ENCODE measurements around the gene KIFBP.
"Not testable (repeated sequence)": the region's sequence is repeated elsewhere in the genome, so short reads cannot be mapped to it uniquely, and the experiment has no call there.

Gene KIFBP

GRCh38 chr10:68988530-68989316 lies at the start of gene KIFBP:
Gene KIFBP, plus strand, starts transcription at chr10:68988803. Its CDS starts 30 bp downstream, at chr10:68988833.
- H3K4me3 ChIP-seq (ENCODE audit: low read length in 2 of 2), result peak within 1 kb of the TSS; percentile 82 to 96
- H3K4me1 ChIP-seq (ENCODE audit: control insufficient read depth in 2 of 2, insufficient read depth in 2 of 2, low read length in 2 of 2), result peaks cover 6 to 13% of the 10 kb centered on the region in 2 donors
- no peaks in the 10 kb centered on the region for H3K9me3 ChIP-seq (ENCODE audit: control insufficient read depth in 2 of 2, low read length in 2 of 2)
- H3K27me3 ChIP-seq (ENCODE audit: control insufficient read depth in 2 of 2, insufficient read depth in 2 of 2, low read length in 2 of 2), result no peaks in the 10 kb centered on the region
- H3K36me3 ChIP-seq (ENCODE audit: control insufficient read depth in 2 of 2, insufficient read depth in 2 of 2, low read length in 2 of 2), result peaks cover 7 to 14% of the 10 kb centered on the region in 2 donors
- peak within 1 kb of the TSS; percentile 77 to 87 for H3K9ac ChIP-seq (ENCODE audit: low read depth in 1 of 2, low read length in 2 of 2)
- peak within 1 kb of the TSS; percentile 75 to 83 for H3K27ac ChIP-seq (ENCODE audit: low read depth in 2 of 2, low read length in 2 of 2)

GRCh38 chr10:68938884-68939283 lies 49.7 kb upstream of the KIFBP start:
- no peak overlapping the region for H3K9ac ChIP-seq (ENCODE audit: low read depth in 1 of 2, low read length in 2 of 2)
- no peak overlapping the region for H3K4me3 ChIP-seq (ENCODE audit: low read length in 2 of 2)
- H3K4me1 ChIP-seq (ENCODE audit: control insufficient read depth in 2 of 2, insufficient read depth in 2 of 2, low read length in 2 of 2), result no peaks in the 10 kb centered on the region
- peaks cover 7 to 47% of the 10 kb centered on the region in 2 donors for H3K36me3 ChIP-seq (ENCODE audit: control insufficient read depth in 2 of 2, insufficient read depth in 2 of 2, low read length in 2 of 2)
- H3K27me3 ChIP-seq (ENCODE audit: control insufficient read depth in 2 of 2, insufficient read depth in 2 of 2, low read length in 2 of 2), result no peaks in the 10 kb centered on the region
- H3K27ac ChIP-seq (ENCODE audit: low read depth in 2 of 2, low read length in 2 of 2), result no peak overlapping the region
- H3K9me3 ChIP-seq (ENCODE audit: control insufficient read depth in 2 of 2, low read length in 2 of 2), result no peaks in the 10 kb centered on the region

- H3K9me3 ChIP-seq (ENCODE audit: control insufficient read depth in 2 of 2, low read length in 2 of 2); H3K27me3 ChIP-seq (ENCODE audit: control insufficient read depth in 2 of 2, insufficient read depth in 2 of 2, low read length in 2 of 2); H3K9ac ChIP-seq (ENCODE audit: low read depth in 1 of 2, low read length in 2 of 2); H3K4me3 ChIP-seq (ENCODE audit: low read length in 2 of 2); H3K27ac ChIP-seq (ENCODE audit: low read depth in 2 of 2, low read length in 2 of 2); H3K4me1 ChIP-seq (ENCODE audit: control insufficient read depth in 2 of 2, insufficient read depth in 2 of 2, low read length in 2 of 2): not testable (repeated sequence)
- peaks cover 7 to 52% of the 10 kb centered on the region in 2 donors for H3K36me3 ChIP-seq (ENCODE audit: control insufficient read depth in 2 of 2, insufficient read depth in 2 of 2, low read length in 2 of 2)
Measured at GRCh38 chr10:68940917-68941316, 47.7 kb upstream of the KIFBP start.

- Histone ChIP-seq H3K9ac (ENCODE audit: low read depth in 1 of 2, low read length in 2 of 2) (no peak overlapping the region), H3K27ac (ENCODE audit: low read depth in 2 of 2, low read length in 2 of 2) (no peak overlapping the region), H3K4me3 (ENCODE audit: low read length in 2 of 2) (no peak overlapping the region), H3K4me1 (ENCODE audit: control insufficient read depth in 2 of 2, insufficient read depth in 2 of 2, low read length in 2 of 2) (peaks cover 0 to 2% of the 10 kb centered on the region in 2 donors), H3K27me3 (ENCODE audit: control insufficient read depth in 2 of 2, insufficient read depth in 2 of 2, low read length in 2 of 2) (no peaks in the 10 kb centered on the region), H3K9me3 (ENCODE audit: control insufficient read depth in 2 of 2, low read length in 2 of 2) (no peaks in the 10 kb centered on the region), H3K36me3 (ENCODE audit: control insufficient read depth in 2 of 2, insufficient read depth in 2 of 2, low read length in 2 of 2) (peaks cover 24 to 35% of the 10 kb centered on the region in 2 donors)
Measured at GRCh38 chr10:68950598-68950997, 38.0 kb upstream of the KIFBP start.

GRCh38 chr10:68954904-68955303 lies 33.7 kb upstream of the KIFBP start:
- peak overlapping the region in 1 of 2 donors; percentile 98 for H3K4me3 ChIP-seq (ENCODE audit: low read length in 2 of 2)
- H3K36me3 ChIP-seq (ENCODE audit: control insufficient read depth in 2 of 2, insufficient read depth in 2 of 2, low read length in 2 of 2), result peaks cover 7 to 11% of the 10 kb centered on the region in 2 donors
- peaks cover 0 to 7% of the 10 kb centered on the region in 2 donors for H3K4me1 ChIP-seq (ENCODE audit: control insufficient read depth in 2 of 2, insufficient read depth in 2 of 2, low read length in 2 of 2)
- H3K9me3 ChIP-seq (ENCODE audit: control insufficient read depth in 2 of 2, low read length in 2 of 2), result no peaks in the 10 kb centered on the region
- H3K27me3 ChIP-seq (ENCODE audit: control insufficient read depth in 2 of 2, insufficient read depth in 2 of 2, low read length in 2 of 2), result no peaks in the 10 kb centered on the region
- H3K27ac ChIP-seq (ENCODE audit: low read depth in 2 of 2, low read length in 2 of 2), result no peak overlapping the region
- no peak overlapping the region for H3K9ac ChIP-seq (ENCODE audit: low read depth in 1 of 2, low read length in 2 of 2)

- H3K4me3 ChIP-seq (ENCODE audit: low read length in 2 of 2), result peak overlapping the region; percentile 98
- H3K9ac ChIP-seq (ENCODE audit: low read depth in 1 of 2, low read length in 2 of 2), result peak overlapping the region; percentile 83 to 89
- peak overlapping the region; percentile 90 to 95 for H3K27ac ChIP-seq (ENCODE audit: low read depth in 2 of 2, low read length in 2 of 2)
- no peaks in the 10 kb centered on the region for H3K27me3 ChIP-seq (ENCODE audit: control insufficient read depth in 2 of 2, insufficient read depth in 2 of 2, low read length in 2 of 2)
- H3K4me1 ChIP-seq (ENCODE audit: control insufficient read depth in 2 of 2, insufficient read depth in 2 of 2, low read length in 2 of 2), result peaks cover 0 to 7% of the 10 kb centered on the region in 2 donors
- H3K9me3 ChIP-seq (ENCODE audit: control insufficient read depth in 2 of 2, low read length in 2 of 2), result no peaks in the 10 kb centered on the region
- peaks cover 11% of the 10 kb centered on the region in 2 donors for H3K36me3 ChIP-seq (ENCODE audit: control insufficient read depth in 2 of 2, insufficient read depth in 2 of 2, low read length in 2 of 2)
Measured at GRCh38 chr10:68955355-68955831, 33.2 kb upstream of the KIFBP start.

GRCh38 chr10:68955832-68956532 lies 32.6 kb upstream of the KIFBP start, which contains the start of gene DDX21:
Gene DDX21, plus strand, starts transcription at chr10:68956170. Its CDS starts 56 bp downstream, at chr10:68956226.
- Histone ChIP-seq H3K4me1 (ENCODE audit: control insufficient read depth in 2 of 2, insufficient read depth in 2 of 2, low read length in 2 of 2) (peaks cover 0 to 7% of the 10 kb centered on the region in 2 donors), H3K36me3 (ENCODE audit: control insufficient read depth in 2 of 2, insufficient read depth in 2 of 2, low read length in 2 of 2) (peaks cover 7 to 13% of the 10 kb centered on the region in 2 donors), H3K9ac (ENCODE audit: low read depth in 1 of 2, low read length in 2 of 2) (peak within 1 kb of the TSS; percentile 83 to 89), H3K4me3 (ENCODE audit: low read length in 2 of 2) (peak within 1 kb of the TSS; percentile 98), H3K9me3 (ENCODE audit: control insufficient read depth in 2 of 2, low read length in 2 of 2) (no peaks in the 10 kb centered on the region), H3K27ac (ENCODE audit: low read depth in 2 of 2, low read length in 2 of 2) (peak within 1 kb of the TSS; percentile 90 to 95), H3K27me3 (ENCODE audit: control insufficient read depth in 2 of 2, insufficient read depth in 2 of 2, low read length in 2 of 2) (no peaks in the 10 kb centered on the region)

- H3K36me3 ChIP-seq (ENCODE audit: control insufficient read depth in 2 of 2, insufficient read depth in 2 of 2, low read length in 2 of 2), result peaks cover 12 to 17% of the 10 kb centered on the region in 2 donors
- H3K27me3 ChIP-seq (ENCODE audit: control insufficient read depth in 2 of 2, insufficient read depth in 2 of 2, low read length in 2 of 2), result no peaks in the 10 kb centered on the region
- H3K4me3 ChIP-seq (ENCODE audit: low read length in 2 of 2), result peak overlapping the region; percentile 98
- H3K4me1 ChIP-seq (ENCODE audit: control insufficient read depth in 2 of 2, insufficient read depth in 2 of 2, low read length in 2 of 2), result peaks cover 0 to 7% of the 10 kb centered on the region in 2 donors
- H3K27ac ChIP-seq (ENCODE audit: low read depth in 2 of 2, low read length in 2 of 2), result peak overlapping the region; percentile 90 to 95
- peak overlapping the region; percentile 83 to 89 for H3K9ac ChIP-seq (ENCODE audit: low read depth in 1 of 2, low read length in 2 of 2)
- H3K9me3 ChIP-seq (ENCODE audit: control insufficient read depth in 2 of 2, low read length in 2 of 2), result no peaks in the 10 kb centered on the region
Measured at GRCh38 chr10:68957284-68957615, 31.4 kb upstream of the KIFBP start.

GRCh38 chr10:68957654-68958053 lies 30.9 kb upstream of the KIFBP start:
- Histone ChIP-seq H3K9me3 (ENCODE audit: control insufficient read depth in 2 of 2, low read length in 2 of 2) (no peaks in the 10 kb centered on the region), H3K9ac (ENCODE audit: low read depth in 1 of 2, low read length in 2 of 2) (peak overlapping the region; percentile 38 to 83), H3K4me3 (ENCODE audit: low read length in 2 of 2) (peak overlapping the region; percentile 98), H3K36me3 (ENCODE audit: control insufficient read depth in 2 of 2, insufficient read depth in 2 of 2, low read length in 2 of 2) (peaks cover 16 to 21% of the 10 kb centered on the region in 2 donors), H3K27me3 (ENCODE audit: control insufficient read depth in 2 of 2, insufficient read depth in 2 of 2, low read length in 2 of 2) (no peaks in the 10 kb centered on the region), H3K4me1 (ENCODE audit: control insufficient read depth in 2 of 2, insufficient read depth in 2 of 2, low read length in 2 of 2) (peaks cover 0 to 7% of the 10 kb centered on the region in 2 donors), H3K27ac (ENCODE audit: low read depth in 2 of 2, low read length in 2 of 2) (peak overlapping the region in 1 of 2 donors; percentile 90)
